AG04450 (cell line): ENCODE measurements around the gene RUVBL2. TPM values are rescaled to one million over a fixed set of nuclear protein-coding genes. Genes with fewer than 3 reads are reported as not detected.

ENCODE experiments used
- CTCF ChIA-PET: fragments of 300-600, 350-600 bp; formaldehyde crosslinking; extraction: SDS; loops from one replicate; lab custom pipeline; 2022; ENCODE audit warnings: antibody characterized with exemption, inconsistent platforms; lab: Charles Lee
- POLR2A ChIA-PET: fragments of 350-600 bp; formaldehyde crosslinking; extraction: SDS; loops from one replicate; lab custom pipeline; 2021; ENCODE audit warnings: antibody characterized with exemption, inconsistent platforms; lab: Yijun Ruan, JAX
- DNase-seq: peaks from one replicate; pipeline ENCODE4 v3.0.0-alpha.2; 2011; ENCODE audit warnings: low read depth, low spot score
- H3K27ac ChIP-seq: one replicate; pipeline ENCODE4 v1.5.1; 2012; ENCODE audit warnings: low read depth, low read length, control low read depth
- H3K27me3 ChIP-seq: one replicate; pipeline ENCODE4 v1.6.0; 2012; ENCODE audit warnings: low read length; ENCODE audit not compliant: control insufficient read depth, insufficient read depth
- H3K4me3 ChIP-seq: 2 replicates; pipeline ENCODE4 v1.5.1; 2011; ENCODE audit warnings: mild to moderate bottlenecking, low read depth, low read length, control low read depth
- H3K9me3 ChIP-seq: 2 replicates; pipeline ENCODE4 v1.5.1; 2012; ENCODE audit warnings: low read length; ENCODE audit not compliant: control insufficient read depth, insufficient read depth
- CTCF ChIP-seq: IDR thresholded peaks from 2 replicates; pipeline ENCODE4 v1.5.1; 2011; ENCODE audit warnings: low read depth, low read length, control low read depth, inconsistent platforms
- polyA plus RNA-seq: library from polyadenylated mRNA; depleted of rRNA; stranded (reverse); fragments of >200 nt; gene quantifications from 2 replicates; pipeline ENCODE4 v1.2.3, GENCODE V29; 2011

Gene RUVBL2
- polyA plus RNA-seq, 1 experiment, result 107 TPM

- peaks cover 3% of the 10 kb centered on the region; the same call in 1 of the 2 replicates for H3K9me3 ChIP-seq
- TF ChIP-seq CTCF, result no peak
- ChIA-PET CTCF (no interaction called here), POLR2A (interaction anchor here (1.3 kb wide), 1 partner anchor 91 kb away, joined by 4 read pairs; the partner anchor contains the start of gene PPP1R15A)
- peak overlapping the region; percentile 98 for H3K27ac ChIP-seq
- no peak for DNase-seq
- no peaks in the 10 kb centered on the region for H3K27me3 ChIP-seq
- H3K4me3 ChIP-seq, result no peak overlapping the region
Observed at GRCh38 chr19:48962849-48963165, 30.9 kb upstream of the RUVBL2 start.

GRCh38 chr19:48963371-48964204 lies 30.1 kb upstream of the RUVBL2 start:
- no peaks in the 10 kb centered on the region for H3K27me3 ChIP-seq
- no peak for TF ChIP-seq CTCF
- 0 out of 2 replicates have a peak overlapping the region, but pooled peaks have one; percentile 20 for H3K4me3 ChIP-seq
- H3K27ac ChIP-seq, result peak overlapping the region; percentile 98
- ChIA-PET CTCF (interaction anchor here (0.8 to 0.9 kb wide), 2 partner anchors 9 to 30 kb away, joined by 4 read pairs; partner anchors contain the start of gene RUVBL2), POLR2A (interaction anchor here (0.6 to 5.6 kb wide), 13 partner anchors 9 to 239 kb away, joined by 3 to 83 read pairs (median 4); partner anchors contain the start of genes BAX, BCAT2, DHDH and NUCB1)
- no peak for DNase-seq
- peaks cover 3% of the 10 kb centered on the region; the same call in 1 of the 2 replicates for H3K9me3 ChIP-seq

GRCh38 chr19:48964205-48965039 lies 29.3 kb upstream of the RUVBL2 start:
- H3K27ac ChIP-seq, result peak overlapping the region; percentile 98
- 0 out of 2 replicates have a peak overlapping the region, but pooled peaks have one; percentile 20 for H3K4me3 ChIP-seq
- H3K9me3 ChIP-seq, result peaks cover 9% of the 10 kb centered on the region; the same call in 1 of the 2 replicates
- DNase-seq, result no peak
- TF ChIP-seq CTCF, result no peak
- H3K27me3 ChIP-seq, result no peaks in the 10 kb centered on the region
- CTCF ChIA-PET, result interaction anchor here (0.6 to 0.9 kb wide), 3 partner anchors 10 to 29 kb away, joined by 3 to 4 read pairs (median 4); partner anchors contain the start of genes GYS1 and RUVBL2
- POLR2A ChIA-PET, result interaction anchor here (0.6 to 5.6 kb wide), 17 partner anchors 10 to 239 kb away, joined by 3 to 83 read pairs (median 5); partner anchors contain the start of genes BAX, BCAT2, DHDH and GYS1

GRCh38 chr19:48965040-48965805 lies 28.5 kb upstream of the RUVBL2 start, which contains the start of gene FTL:
TSS of gene FTL (plus strand) at chr19:48965309. CDS start at chr19:48965508, 199 bp downstream.
- Histone ChIP-seq H3K4me3 (peak within 1 kb of the TSS; percentile 100), H3K9me3 (peaks cover 12% of the 10 kb centered on the region; the same call in 1 of the 2 replicates), H3K27ac (peak within 1 kb of the TSS; percentile 98), H3K27me3 (no peaks in the 10 kb centered on the region)
- ChIA-PET POLR2A (interaction anchor here (0.9 to 5.6 kb wide), 10 partner anchors 11 to 170 kb away, joined by 3 to 83 read pairs (median 5); partner anchors contain the start of genes BAX, GYS1, NUCB1 and PPP1R15A), CTCF (no interaction called here)
- DNase-seq, result peak; percentile 93
- no peak for TF ChIP-seq CTCF
